ENCODE results near the gene NRG3.

- TF ChIP-seq POLR2A (IDR thresholded peaks at IDR 0.05; ENCODE audit: low read depth, low read length) (no peak), POLR2AphosphoS5 (IDR thresholded peaks at IDR 0.05; ENCODE audit: low read depth, low read length) (no peak)
These were observed 443.5 kb downstream of the NRG3 start for GRCh38 chr10:82318534-82318933.

Data from GM12892 (cell line).